ENCODE data around the gene SPDYE2B. TPM values are rescaled to one million over a fixed set of nuclear protein-coding genes. Genes with fewer than 3 reads are reported as not detected.
"Not testable (repeated sequence)": the region's sequence is repeated elsewhere in the genome, so short reads cannot be mapped to it uniquely, and the experiment has no call there.

Gene SPDYE2B
- total RNA-seq, 1 donor from 2014 or later: not detected

GRCh38 chr7:102642691-102643090 lies 7.4 kb upstream of the SPDYE2B start, which contains the start of gene UPK3BL1:
Gene UPK3BL1 (minus strand): TSS chr7:102642791. CDS start chr7:102642741, 50 bp downstream.
- not testable (repeated sequence) for DNase-seq (ENCODE audit: low read depth)

GRCh38 chr7:102643404-102643803 lies 6.7 kb upstream of the SPDYE2B start:
- not testable (repeated sequence) for DNase-seq (ENCODE audit: low read depth)

GRCh38 chr7:102647813-102648212 lies 2.3 kb upstream of the SPDYE2B start:
- not testable (repeated sequence) for DNase-seq (ENCODE audit: low read depth)

GRCh38 chr7:102664765-102665164 lies 14.6 kb downstream of the SPDYE2B start:
- not testable (repeated sequence) for DNase-seq (ENCODE audit: low read depth)

GRCh38 chr7:102666850-102667249 lies 16.7 kb downstream of the SPDYE2B start:
- not testable (repeated sequence) for DNase-seq (ENCODE audit: low read depth)

GRCh38 chr7:102667523-102667922 lies 17.4 kb downstream of the SPDYE2B start:
- DNase-seq (ENCODE audit: low read depth): not testable (repeated sequence)

GRCh38 chr7:102671166-102671955 lies 21.2 kb downstream of the SPDYE2B start, which contains the start of gene POLR2J2:
Gene POLR2J2 (minus strand): TSS chr7:102671663. CDS start chr7:102671601, 62 bp downstream.
- DNase-seq (ENCODE audit: low read depth): not testable (repeated sequence)

GRCh38 chr7:102671956-102672307 lies 21.8 kb downstream of the SPDYE2B start:
- not testable (repeated sequence) for DNase-seq (ENCODE audit: low read depth)

GRCh38 chr7:102673447-102674067 lies 23.4 kb downstream of the SPDYE2B start:
- not testable (repeated sequence) for DNase-seq (ENCODE audit: low read depth)

- not testable (repeated sequence) for DNase-seq (ENCODE audit: low read depth)
These were observed 25.4 kb downstream of the SPDYE2B start for GRCh38 chr7:102675545-102675944.

- not testable (repeated sequence) for DNase-seq (ENCODE audit: low read depth)
These were observed 30.7 kb downstream of the SPDYE2B start for GRCh38 chr7:102680780-102681179.

- not testable (repeated sequence) for DNase-seq (ENCODE audit: low read depth)
These were observed 32.4 kb downstream of the SPDYE2B start for GRCh38 chr7:102682560-102682959.

- not testable (repeated sequence) for DNase-seq (ENCODE audit: low read depth)
These were observed 38.3 kb downstream of the SPDYE2B start for GRCh38 chr7:102688299-102689036.

- not testable (repeated sequence) for DNase-seq (ENCODE audit: low read depth)
These were observed 39.5 kb downstream of the SPDYE2B start for GRCh38 chr7:102689436-102690282.

GRCh38 chr7:102690602-102691001 lies 40.5 kb downstream of the SPDYE2B start:
- not testable (repeated sequence) for DNase-seq (ENCODE audit: low read depth)

GRCh38 chr7:102694008-102694407 lies 43.9 kb downstream of the SPDYE2B start:
- DNase-seq (ENCODE audit: low read depth): not testable (repeated sequence)

- DNase-seq (ENCODE audit: low read depth): not testable (repeated sequence)
These were observed 45.0 kb downstream of the SPDYE2B start for GRCh38 chr7:102695033-102695552.

- not testable (repeated sequence) for DNase-seq (ENCODE audit: low read depth)
These were observed 45.9 kb downstream of the SPDYE2B start for GRCh38 chr7:102696009-102696408.

- not testable (repeated sequence) for DNase-seq (ENCODE audit: low read depth)
These were observed 47.8 kb downstream of the SPDYE2B start for GRCh38 chr7:102697642-102698512.

Data from renal cortical epithelial cell (primary cell).